Neural cell (in vitro differentiated cells): ENCODE measurements around the gene RFX2. TPM values are rescaled to one million over a fixed set of nuclear protein-coding genes. Genes with fewer than 3 reads are reported as not detected.
"Not testable (repeated sequence)": the region's sequence is repeated elsewhere in the genome, so short reads cannot be mapped to it uniquely, and the experiment has no call there.

Experiments used
- H2AFZ ChIP-seq: fragments of 200-600, 300-800 bp; sonication (generic), shearing (Covaris generic); 2 replicates; pipeline ENCODE4 v1.6.0; 2014; ENCODE audit warnings: low read depth, mild to moderate bottlenecking, antibody characterized with exemption, low read length, moderate library complexity
- H3F3A ChIP-seq: fragments of 200-600 bp; shearing (Covaris generic); 2 replicates; pipeline ENCODE4 v1.6.1; 2016; ENCODE audit warnings: mild to moderate bottlenecking, moderate library complexity, mixed read lengths, antibody characterized with exemption, low read length; ENCODE audit not compliant: insufficient read depth, poor library complexity, severe bottlenecking
- H3K27ac ChIP-seq: fragments of 200-600, 300-800 bp; sonication (generic), shearing (Covaris generic); 2 replicates; pipeline ENCODE4 v1.5.1; 2014; ENCODE audit warnings: mild to moderate bottlenecking, low read length, moderate library complexity
- H3K27me3 ChIP-seq: fragments of 300-800, 200-600 bp; sonication (generic), shearing (Covaris generic); 2 replicates; pipeline ENCODE4 v1.6.0; 2014; ENCODE audit warnings: mild to moderate bottlenecking, low read depth, low read length, moderate library complexity; ENCODE audit not compliant: insufficient read depth
- H3K36me3 ChIP-seq: fragments of 300-800, 200-600 bp; sonication (generic), shearing (Covaris generic); 2 replicates; pipeline ENCODE4 v1.5.1; 2014; ENCODE audit warnings: mild to moderate bottlenecking, antibody characterized with exemption, low read length, moderate library complexity; ENCODE audit not compliant: insufficient read depth
- H3K4me2 ChIP-seq: fragments of 300-800, 200-600 bp; sonication (generic), shearing (Covaris generic); 2 replicates; pipeline ENCODE4 v1.6.0; 2014; ENCODE audit warnings: mild to moderate bottlenecking, low read length
- H3K4me3 ChIP-seq: fragments of 300-800, 200-600 bp; sonication (generic), shearing (Covaris generic); 2 replicates; pipeline ENCODE4 v1.5.1; 2014; ENCODE audit warnings: mild to moderate bottlenecking, low read length, moderate library complexity
- H3K79me2 ChIP-seq: fragments of 200-600 bp; shearing (Covaris generic); replicated peaks from 2 replicates; pipeline ENCODE4 v1.6.0; 2014; ENCODE audit warnings: mild to moderate bottlenecking, low read length, moderate library complexity; ENCODE audit not compliant: insufficient read depth
- H3K9ac ChIP-seq: fragments of 300-800, 200-600 bp; sonication (generic), shearing (Covaris generic); 2 replicates; pipeline ENCODE4 v1.6.1; 2016; ENCODE audit warnings: mild to moderate bottlenecking, low read length, mixed read lengths
- H3K9me2 ChIP-seq: fragments of 200-600 bp; shearing (Covaris generic); 2 replicates; pipeline ENCODE4 v1.6.1; 2016; ENCODE audit warnings: mild to moderate bottlenecking, low read length, mixed read lengths; ENCODE audit not compliant: insufficient read depth
- H3K9me3 ChIP-seq: fragments of 200-600, 300-800 bp; sonication (generic), shearing (Covaris generic); 2 replicates; pipeline ENCODE4 v1.6.1; 2016; ENCODE audit warnings: mild to moderate bottlenecking, mixed run types, low read length, moderate library complexity, mixed read lengths
- H4K20me1 ChIP-seq: fragments of 200-600 bp; shearing (Covaris generic); 2 replicates; pipeline ENCODE4 v1.6.1; 2016; ENCODE audit warnings: mild to moderate bottlenecking, mixed run types; ENCODE audit not compliant: insufficient read depth
- CTCF ChIP-seq: fragments of 450-650 bp; IDR thresholded peaks from 2 replicates; pipeline ENCODE4 v1.5.1; 2014; ENCODE audit warnings: antibody characterized with exemption, mild to moderate bottlenecking, moderate library complexity; ENCODE audit not compliant: poor library complexity, severe bottlenecking
- MXI1 ChIP-seq: fragments of 450-650 bp; conservative IDR thresholded peaks from 2 replicates; pipeline ENCODE4 v1.6.1; 2014; ENCODE audit warnings: antibody characterized with exemption, mild to moderate bottlenecking; ENCODE audit not compliant: poor library complexity, severe bottlenecking
- POLR2AphosphoS5 ChIP-seq: IDR thresholded peaks from 2 replicates; pipeline ENCODE4 v1.6.1; 2012
- RAD21 ChIP-seq: fragments of 450-650 bp; conservative IDR thresholded peaks from 2 replicates; pipeline ENCODE4 v1.6.1; 2014; ENCODE audit warnings: antibody characterized with exemption, mild to moderate bottlenecking, moderate library complexity
- SMC3 ChIP-seq: fragments of 450-650 bp; conservative IDR thresholded peaks from 2 replicates; pipeline ENCODE4 v1.6.1; 2014; ENCODE audit warnings: antibody characterized with exemption, mild to moderate bottlenecking, moderate library complexity; ENCODE audit not compliant: poor library complexity
- TAF1 ChIP-seq: IDR thresholded peaks from 2 replicates; pipeline ENCODE4 v1.6.1; 2012; ENCODE audit warnings: low read depth
- polyA plus RNA-seq: library from polyadenylated mRNA; depleted of rRNA; stranded (reverse); fragments of >200 nt; gene quantifications from 2 replicates; pipeline ENCODE4 v1.2.3, GENCODE V29; 2014
- TF ChIP-seq, protein P1 (sequence below): IDR thresholded peaks from 2 replicates; pipeline ENCODE4 v1.6.1; 2012; ENCODE audit warnings: borderline replicate concordance

Gene RFX2
- polyA plus RNA-seq, 1 donor from 2014 or later: 0.69 TPM

GRCh38 chr19:6026390-6027227, 83.7 kb downstream of the RFX2 start:
- H2AFZ ChIP-seq: no peak overlapping the region
- H3K9me2 ChIP-seq: no peaks in the 10 kb centered on the region
- H4K20me1 ChIP-seq: no peaks in the 10 kb centered on the region
- H3K9ac ChIP-seq: no peak overlapping the region
- H3K36me3 ChIP-seq: no peaks in the 10 kb centered on the region
- no peak overlapping the region for H3K4me2 ChIP-seq
- no peaks in the 10 kb centered on the region for H3K79me2 ChIP-seq
- H3K27ac ChIP-seq: no peak overlapping the region
- no peaks in the 10 kb centered on the region for H3K27me3 ChIP-seq
- H3K9me3 ChIP-seq: no peaks in the 10 kb centered on the region
- no peak overlapping the region for H3K4me3 ChIP-seq
- TF ChIP-seq SMC3: no peak
- no peak for TF ChIP-seq TAF1
- TF ChIP-seq POLR2AphosphoS5: no peak
- TF ChIP-seq, protein P1, sequence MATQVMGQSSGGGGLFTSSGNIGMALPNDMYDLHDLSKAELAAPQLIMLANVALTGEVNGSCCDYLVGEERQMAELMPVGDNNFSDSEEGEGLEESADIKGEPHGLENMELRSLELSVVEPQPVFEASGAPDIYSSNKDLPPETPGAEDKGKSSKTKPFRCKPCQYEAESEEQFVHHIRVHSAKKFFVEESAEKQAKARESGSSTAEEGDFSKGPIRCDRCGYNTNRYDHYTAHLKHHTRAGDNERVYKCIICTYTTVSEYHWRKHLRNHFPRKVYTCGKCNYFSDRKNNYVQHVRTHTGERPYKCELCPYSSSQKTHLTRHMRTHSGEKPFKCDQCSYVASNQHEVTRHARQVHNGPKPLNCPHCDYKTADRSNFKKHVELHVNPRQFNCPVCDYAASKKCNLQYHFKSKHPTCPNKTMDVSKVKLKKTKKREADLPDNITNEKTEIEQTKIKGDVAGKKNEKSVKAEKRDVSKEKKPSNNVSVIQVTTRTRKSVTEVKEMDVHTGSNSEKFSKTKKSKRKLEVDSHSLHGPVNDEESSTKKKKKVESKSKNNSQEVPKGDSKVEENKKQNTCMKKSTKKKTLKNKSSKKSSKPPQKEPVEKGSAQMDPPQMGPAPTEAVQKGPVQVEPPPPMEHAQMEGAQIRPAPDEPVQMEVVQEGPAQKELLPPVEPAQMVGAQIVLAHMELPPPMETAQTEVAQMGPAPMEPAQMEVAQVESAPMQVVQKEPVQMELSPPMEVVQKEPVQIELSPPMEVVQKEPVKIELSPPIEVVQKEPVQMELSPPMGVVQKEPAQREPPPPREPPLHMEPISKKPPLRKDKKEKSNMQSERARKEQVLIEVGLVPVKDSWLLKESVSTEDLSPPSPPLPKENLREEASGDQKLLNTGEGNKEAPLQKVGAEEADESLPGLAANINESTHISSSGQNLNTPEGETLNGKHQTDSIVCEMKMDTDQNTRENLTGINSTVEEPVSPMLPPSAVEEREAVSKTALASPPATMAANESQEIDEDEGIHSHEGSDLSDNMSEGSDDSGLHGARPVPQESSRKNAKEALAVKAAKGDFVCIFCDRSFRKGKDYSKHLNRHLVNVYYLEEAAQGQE: no peak
- no peak for TF ChIP-seq MXI1
- no peak for TF ChIP-seq CTCF
- H3F3A ChIP-seq: no peaks in the 10 kb centered on the region

DNA sequence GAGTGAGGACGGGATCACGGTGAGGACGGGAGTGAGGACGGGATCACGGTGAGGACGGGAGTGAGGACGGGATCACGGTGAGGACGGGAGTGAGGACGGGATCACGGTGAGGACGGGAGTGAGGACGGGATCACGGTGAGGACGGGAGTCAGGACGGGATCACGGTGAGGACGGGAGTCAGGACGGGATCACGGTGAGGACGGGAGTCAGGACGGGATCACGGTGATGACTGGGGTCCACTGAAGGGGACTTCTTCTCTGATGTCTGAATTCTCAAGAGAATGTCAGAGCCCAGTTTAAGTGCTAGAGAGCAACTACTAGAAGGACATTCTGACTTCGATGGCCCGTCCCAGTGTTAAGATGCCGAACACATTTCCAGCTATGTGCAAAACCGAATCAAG, 85.5 kb downstream of the RFX2 start:
- H3K27me3 ChIP-seq, H3K4me3 ChIP-seq, H3K9me3 ChIP-seq, H3K27ac ChIP-seq, H2AFZ ChIP-seq, H3K36me3 ChIP-seq, H3K4me2 ChIP-seq, H4K20me1 ChIP-seq, H3K9me2 ChIP-seq, H3K9ac ChIP-seq, H3F3A ChIP-seq, H3K79me2 ChIP-seq: not testable (repeated sequence)

- no peaks in the 10 kb centered on the region for H3K79me2 ChIP-seq
- no peaks in the 10 kb centered on the region for H4K20me1 ChIP-seq
- no peak overlapping the region for H3K4me3 ChIP-seq
- H2AFZ ChIP-seq: no peak overlapping the region
- no peaks in the 10 kb centered on the region for H3K36me3 ChIP-seq
- no peak overlapping the region for H3K4me2 ChIP-seq
- no peaks in the 10 kb centered on the region for H3F3A ChIP-seq
- H3K27ac ChIP-seq: no peak overlapping the region
- TF ChIP-seq CTCF (no peak), TAF1 (no peak), SMC3 (no peak), RAD21 (no peak), MXI1 (no peak)
- TF ChIP-seq, protein P1: no peak
- H3K27me3 ChIP-seq: no peaks in the 10 kb centered on the region
- no peaks in the 10 kb centered on the region for H3K9me2 ChIP-seq
- no peaks in the 10 kb centered on the region for H3K9me3 ChIP-seq
- H3K9ac ChIP-seq: no peak overlapping the region
Observed at GRCh38 chr19:6023936-6024335, 86.4 kb downstream of the RFX2 start.
